Thyroid gland (tissue), 4 donors: ENCODE results near the gene CCDC107. TPM values are rescaled to one million over a fixed set of nuclear protein-coding genes. Genes with fewer than 3 reads are reported as not detected.
"Not testable (repeated sequence)": the region's sequence is repeated elsewhere in the genome, so short reads cannot be mapped to it uniquely, and the experiment has no call there.

Experiments used
- DNase-seq, 2 donors: peaks; one replicate each; pipeline ENCODE4 v3.0.0-alpha.2; 2019
- H3K27ac ChIP-seq, 3 donors: fragments of 200-600 bp; sonication (generic); 1 replicate in 2 of 3; 2 replicates in 1 of 3; pipeline ENCODE4 v1.5.1; 2016 to 2019; ENCODE audit warnings: mild to moderate bottlenecking in 1 of 3, moderate library complexity in 1 of 3
- H3K27me3 ChIP-seq: fragments of 200-600 bp; sonication (generic); one replicate; pipeline ENCODE4 v1.5.1; 2019
- H3K36me3 ChIP-seq, 2 donors: fragments of 200-600 bp; sonication (generic); one replicate each; pipeline ENCODE4 v1.5.1; 2016 to 2019
- H3K4me1 ChIP-seq, 2 donors: fragments of 200-600 bp; sonication (generic); one replicate each; pipeline ENCODE4 v1.5.1; 2017 to 2019
- H3K4me3 ChIP-seq, 3 donors: fragments of 200-600 bp; sonication (generic); replicated peaks in 1 of 3; 1 replicate in 2 of 3; 2 replicates in 1 of 3; pipeline ENCODE4 v1.5.1; 2016; ENCODE audit warnings: mild to moderate bottlenecking in 1 of 3
- H3K9me3 ChIP-seq: fragments of 200-600 bp; sonication (generic); one replicate; pipeline ENCODE4 v1.5.1; 2017
- CTCF ChIP-seq, 6 experiments: fragments of 200-600 bp in 3 of 6; fragments of 450-650 bp in 3 of 6; sonication (generic) in 3 of 6; IDR thresholded peaks; one replicate each; pipeline ENCODE4 v1.5.1; 2016 to 2019; ENCODE audit warnings: antibody characterized with exemption in 6 of 6, mild to moderate bottlenecking in 2 of 6, inconsistent platforms in 1 of 6, moderate library complexity in 1 of 6
- POLR2A ChIP-seq, 2 donors: fragments of 450-650 bp; IDR thresholded peaks; one replicate each; pipeline ENCODE4 v1.6.1; 2017; ENCODE audit warnings: antibody characterized with exemption in 2 of 2, mild to moderate bottlenecking in 2 of 2, moderate library complexity in 1 of 2
- WGBS, 2 donors: methylation state at CpG; one replicate each; pipeline ENCODE4 v1.1.5; 2017; 5-methylcytosine and 5-hydroxymethylcytosine counted together
- intact Hi-C: fragments of 100-400 bp; cut with DNase I; formaldehyde crosslinking; loops from one replicate; pipeline ENCODE4 v1.15.1; 2023
- total RNA-seq, 4 donors: library from RNA; depleted of rRNA; stranded (reverse); fragments of >200 nt; gene quantifications; one replicate each; pipeline ENCODE4 v1.2.3, GENCODE V29; 2016

The CCDC107 gene
- total RNA-seq, 4 donors from 2014 or later: 21.0 to 40.9 (median 27.9) TPM

DNA sequence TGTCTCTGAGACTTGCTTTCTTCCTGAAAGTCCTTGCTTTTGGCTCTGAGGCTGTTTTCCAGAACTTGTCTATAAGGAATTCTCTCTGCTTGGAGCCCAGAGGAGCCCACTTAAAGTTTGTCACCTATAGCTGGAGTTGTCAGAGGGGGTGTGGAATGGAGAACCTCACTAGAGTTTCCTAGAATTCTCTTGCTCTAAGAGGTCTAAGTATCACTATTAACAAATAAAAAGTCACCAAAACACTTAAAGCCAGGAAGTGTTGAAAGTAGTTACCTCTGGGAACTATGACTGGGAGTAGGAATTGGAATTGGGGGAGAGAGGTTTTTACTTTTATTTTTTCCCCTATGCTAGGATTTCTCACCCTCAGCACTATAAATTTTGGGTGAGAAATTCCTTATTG lies 22.4 kb upstream of the CCDC107 start:
- intact Hi-C loops: no loop called here
- H3K27ac ChIP-seq: no peak overlapping the region
- H3K27me3 ChIP-seq: no peaks in the 10 kb centered on the region
- H3K4me3 ChIP-seq: no peak overlapping the region
- H3K4me1 ChIP-seq: peaks cover 0 to 5% of the 10 kb centered on the region in 2 donors
- TF ChIP-seq CTCF (IDR thresholded peaks at IDR 0.05) (no peak), POLR2A (IDR thresholded peaks at IDR 0.05) (no peak)
- no peak for DNase-seq
- H3K9me3 ChIP-seq: no peaks in the 10 kb centered on the region
- H3K36me3 ChIP-seq: no peaks in the 10 kb centered on the region

GRCh38 chr9:35636135-35636876 lies 21.8 kb upstream of the CCDC107 start:
- TF ChIP-seq POLR2A (IDR thresholded peaks at IDR 0.05): no peak
- no peak for TF ChIP-seq CTCF (IDR thresholded peaks at IDR 0.05)
- H3K27ac ChIP-seq: no peak overlapping the region

GRCh38 chr9:35636877-35637246 lies 21.2 kb upstream of the CCDC107 start:
- intact Hi-C loops, H3K4me3 ChIP-seq, DNase-seq, H3K27ac ChIP-seq, H3K4me1 ChIP-seq, H3K9me3 ChIP-seq, H3K27me3 ChIP-seq, H3K36me3 ChIP-seq: not testable (repeated sequence)
- 79 to 97% methylated on average over 6 of the region's 6 CpGs for WGBS, 2 donors

More at GRCh38 chr9:35636135-35636876, 21.8 kb upstream of the CCDC107 start:
- H3K9me3 ChIP-seq: no peaks in the 10 kb centered on the region
- H3K4me1 ChIP-seq: peaks cover 0 to 5% of the 10 kb centered on the region in 2 donors
- H3K4me3 ChIP-seq: no peak overlapping the region
- H3K36me3 ChIP-seq: no peaks in the 10 kb centered on the region
- intact Hi-C loops: no loop called here
- 79 to 82% methylated on average over 9 of the region's 9 CpGs for WGBS, 2 donors
- H3K27me3 ChIP-seq: no peaks in the 10 kb centered on the region
- DNase-seq: no peak

DNA sequence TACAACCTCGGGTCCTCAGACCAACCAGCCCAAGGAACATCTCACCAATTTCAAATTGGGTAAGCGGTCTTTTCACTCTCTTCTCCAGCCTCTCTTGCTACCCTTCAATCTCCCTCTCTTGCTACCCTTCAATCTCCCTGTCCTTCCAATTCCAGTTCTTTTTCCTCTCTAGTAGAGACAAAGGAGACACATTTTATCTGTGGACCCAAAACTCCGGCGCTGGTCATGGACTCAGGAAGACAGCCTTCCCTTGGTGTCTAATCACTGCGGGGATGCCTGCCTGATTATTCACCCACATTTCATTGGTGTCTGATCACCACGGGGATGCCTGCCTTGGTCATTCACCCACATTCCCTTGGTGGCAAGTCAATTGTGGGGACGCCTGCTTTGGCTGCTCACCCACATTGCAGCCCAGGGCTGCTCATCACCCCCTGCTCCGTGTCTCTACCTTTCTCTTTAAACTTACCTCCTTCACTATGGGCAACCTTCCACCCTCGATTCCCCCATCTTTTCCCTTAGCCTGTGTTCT lies 20.6 kb upstream of the CCDC107 start:
- 94 to 95% methylated on average over 9 of the region's 9 CpGs for WGBS, 2 donors
- H3K9me3 ChIP-seq, H3K27me3 ChIP-seq, intact Hi-C loops, H3K4me1 ChIP-seq, DNase-seq, H3K27ac ChIP-seq, H3K4me3 ChIP-seq, H3K36me3 ChIP-seq: not testable (repeated sequence)

DNA sequence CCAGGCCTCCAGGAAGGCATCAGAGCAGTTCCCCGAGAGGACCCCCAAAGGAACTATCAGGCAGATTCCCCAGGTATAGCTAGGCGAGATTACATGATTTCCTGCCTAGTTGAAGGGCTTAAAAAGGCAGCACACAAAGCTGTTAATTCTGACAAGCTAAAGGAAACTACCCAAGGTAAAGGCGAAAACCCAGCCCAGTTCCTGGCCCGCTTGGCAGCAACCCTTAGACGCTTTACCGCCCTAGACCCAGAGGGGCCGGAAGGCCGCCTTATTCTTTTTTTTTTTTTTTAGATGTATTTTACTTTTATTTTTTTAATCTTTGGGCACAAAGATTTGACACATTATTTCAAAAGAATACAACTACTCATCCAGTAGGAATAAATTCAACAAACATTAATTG lies 19.3 kb upstream of the CCDC107 start:
- DNase-seq, H3K4me1 ChIP-seq, H3K9me3 ChIP-seq, H3K27me3 ChIP-seq, H3K27ac ChIP-seq, H3K4me3 ChIP-seq, intact Hi-C loops, H3K36me3 ChIP-seq: not testable (repeated sequence)
- WGBS, 2 donors: 63 to 77% methylated on average over 7 of the region's 8 CpGs

DNA sequence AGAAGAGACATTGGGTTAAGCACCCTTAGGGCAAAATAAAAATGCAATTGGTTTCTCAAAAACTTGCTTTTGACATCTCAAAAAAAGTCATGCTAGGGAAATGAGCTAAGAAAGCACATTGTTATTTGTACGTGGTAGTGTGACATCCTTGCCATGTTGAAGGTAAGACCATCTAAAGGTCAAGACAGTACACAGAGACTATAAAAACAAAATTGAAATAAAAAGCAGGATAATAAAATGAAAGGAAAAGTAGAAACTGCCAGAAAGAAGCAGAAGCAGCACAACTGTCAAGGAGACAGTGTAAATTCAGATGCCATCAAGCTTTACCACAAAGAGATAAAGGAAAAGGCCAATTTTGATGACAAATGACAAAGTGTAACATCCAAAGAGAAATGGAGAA lies 18.9 kb upstream of the CCDC107 start:
- intact Hi-C loops, DNase-seq: not testable (repeated sequence)
- 63 to 80% methylated on average over 1 of the region's 1 CpG for whole genome bisulfite sequencing, 2 donors

GRCh38 chr9:35639631-35640030 lies 18.5 kb upstream of the CCDC107 start:
- no peak for DNase-seq
- Histone ChIP-seq H3K4me3 (no peak overlapping the region), H3K27ac (no peak overlapping the region), H3K9me3 (no peaks in the 10 kb centered on the region), H3K27me3 (no peaks in the 10 kb centered on the region), H3K4me1 (peaks cover 0 to 5% of the 10 kb centered on the region in 2 donors), H3K36me3 (no peaks in the 10 kb centered on the region)
- WGBS, 2 donors: 90 to 92% methylated on average over 1 of the region's 1 CpG
- TF ChIP-seq CTCF (IDR thresholded peaks at IDR 0.05): no peak
- no peak for TF ChIP-seq POLR2A (IDR thresholded peaks at IDR 0.05)
- intact Hi-C loops: loop anchor here (10.0 kb wide), 1 partner anchor 245 kb away; no protein-coding TSS in a partner anchor

More for the DNA sequence above, 18.9 kb upstream of the CCDC107 start:
- not testable (repeated sequence) for H3K36me3 ChIP-seq, H3K4me3 ChIP-seq, H3K27me3 ChIP-seq, H3K4me1 ChIP-seq, H3K9me3 ChIP-seq, H3K27ac ChIP-seq

DNA sequence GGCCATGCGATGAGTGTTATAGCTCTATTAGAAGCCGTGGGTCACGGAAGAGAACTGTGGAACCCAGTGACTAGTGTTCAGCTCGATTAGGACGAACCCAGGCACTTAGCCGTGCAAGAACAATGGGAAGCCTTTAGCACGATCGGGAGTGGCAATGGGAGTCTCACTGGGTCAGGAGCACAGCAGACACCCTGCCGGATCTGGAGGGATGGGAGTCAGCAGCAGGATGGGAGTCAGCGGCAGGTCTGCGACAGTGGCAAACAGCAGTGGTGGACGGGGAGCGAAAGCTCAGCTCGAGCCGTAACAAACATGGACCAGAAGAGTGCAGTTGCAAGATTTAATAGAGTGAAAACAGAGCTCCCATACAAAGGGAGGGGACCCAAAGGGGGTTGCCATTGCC lies 17.7 kb upstream of the CCDC107 start:
- WGBS, 2 donors: 96 to 97% methylated on average over 15 of the region's 15 CpGs
- not testable (repeated sequence) for H3K9me3 ChIP-seq, H3K27me3 ChIP-seq, H3K4me3 ChIP-seq, DNase-seq, H3K36me3 ChIP-seq, H3K4me1 ChIP-seq, H3K27ac ChIP-seq
- intact Hi-C loops: loop anchor here (10.0 kb wide), 1 partner anchor 244 kb away; no protein-coding TSS in a partner anchor

DNA sequence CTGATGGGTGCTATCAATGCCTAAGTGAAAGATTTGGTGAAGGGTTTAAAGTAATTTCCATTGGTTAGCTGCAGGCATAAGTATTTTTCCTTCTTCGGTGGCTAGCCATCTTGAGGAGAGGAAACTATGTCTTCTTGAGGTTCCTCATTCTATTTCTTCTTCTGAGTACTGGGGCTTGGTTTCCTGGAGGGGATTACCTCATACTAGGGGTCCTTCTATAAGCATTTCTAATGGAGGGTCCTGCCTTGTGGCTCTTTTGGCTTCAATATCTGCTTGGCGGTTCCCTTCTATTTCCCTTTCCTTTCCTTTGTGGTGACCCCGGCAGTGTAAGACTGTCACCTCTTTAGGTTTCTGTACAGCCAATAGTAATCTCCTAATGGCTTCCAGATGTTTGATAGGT lies 16.6 kb upstream of the CCDC107 start:
- not testable (repeated sequence) for H3K27ac ChIP-seq, DNase-seq, H3K4me1 ChIP-seq, H3K27me3 ChIP-seq, H3K4me3 ChIP-seq, H3K9me3 ChIP-seq, H3K36me3 ChIP-seq
- intact Hi-C loops: loop anchor here (10.0 kb wide), 1 partner anchor 243 kb away; no protein-coding TSS in a partner anchor
- WGBS, 2 donors: 91 to 94% methylated on average over 3 of the region's 3 CpGs
